D721Med (cell line): ENCODE results near the gene MCF2.

ENCODE experiments used
- DNase-seq: peaks from one replicate; pipeline ENCODE4 v3.0.0; 2011; ENCODE audit warnings: low spot score; ENCODE audit not compliant: insufficient read length
- FAIRE-seq: peaks from 2 replicates; lab custom pipeline; 2011; peaks lifted over from hg19 to GRCh38; lab: Jason Lieb, UNC
- TF ChIP-seq, protein P1 (sequence below): IDR thresholded peaks from 2 replicates; pipeline ENCODE4 v1.5.1; 2012; ENCODE audit warnings: mild to moderate bottlenecking, control low read depth; ENCODE audit not compliant: insufficient read depth; ENCODE audit errors: missing control alignments

Gene MCF2, protein sequence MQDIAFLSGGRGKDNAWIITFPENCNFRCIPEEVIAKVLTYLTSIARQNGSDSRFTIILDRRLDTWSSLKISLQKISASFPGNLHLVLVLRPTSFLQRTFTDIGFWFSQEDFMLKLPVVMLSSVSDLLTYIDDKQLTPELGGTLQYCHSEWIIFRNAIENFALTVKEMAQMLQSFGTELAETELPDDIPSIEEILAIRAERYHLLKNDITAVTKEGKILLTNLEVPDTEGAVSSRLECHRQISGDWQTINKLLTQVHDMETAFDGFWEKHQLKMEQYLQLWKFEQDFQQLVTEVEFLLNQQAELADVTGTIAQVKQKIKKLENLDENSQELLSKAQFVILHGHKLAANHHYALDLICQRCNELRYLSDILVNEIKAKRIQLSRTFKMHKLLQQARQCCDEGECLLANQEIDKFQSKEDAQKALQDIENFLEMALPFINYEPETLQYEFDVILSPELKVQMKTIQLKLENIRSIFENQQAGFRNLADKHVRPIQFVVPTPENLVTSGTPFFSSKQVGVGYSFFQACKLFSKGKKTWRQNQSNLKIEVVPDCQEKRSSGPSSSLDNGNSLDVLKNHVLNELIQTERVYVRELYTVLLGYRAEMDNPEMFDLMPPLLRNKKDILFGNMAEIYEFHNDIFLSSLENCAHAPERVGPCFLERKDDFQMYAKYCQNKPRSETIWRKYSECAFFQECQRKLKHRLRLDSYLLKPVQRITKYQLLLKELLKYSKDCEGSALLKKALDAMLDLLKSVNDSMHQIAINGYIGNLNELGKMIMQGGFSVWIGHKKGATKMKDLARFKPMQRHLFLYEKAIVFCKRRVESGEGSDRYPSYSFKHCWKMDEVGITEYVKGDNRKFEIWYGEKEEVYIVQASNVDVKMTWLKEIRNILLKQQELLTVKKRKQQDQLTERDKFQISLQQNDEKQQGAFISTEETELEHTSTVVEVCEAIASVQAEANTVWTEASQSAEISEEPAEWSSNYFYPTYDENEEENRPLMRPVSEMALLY

DNA sequence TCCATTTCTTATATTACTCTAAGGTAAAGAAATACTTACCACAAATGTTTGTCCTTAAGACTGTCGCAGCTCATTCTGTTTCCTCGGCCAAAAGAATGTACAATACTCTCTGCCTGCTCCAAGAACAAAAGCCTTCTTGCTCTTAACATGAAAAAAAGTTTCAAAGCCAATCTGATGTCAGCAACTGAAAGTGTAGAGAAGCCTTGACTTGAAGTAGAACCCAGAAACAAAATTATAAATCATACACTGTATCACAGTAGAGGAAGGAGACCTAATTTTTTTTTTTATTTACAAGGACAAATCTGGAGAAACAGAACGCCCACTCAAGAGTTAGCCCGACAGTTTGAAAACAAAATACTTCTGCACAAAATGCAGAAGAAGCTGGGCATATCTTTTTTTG lies at the start of gene MCF2:
Gene MCF2, minus strand, starts transcription at position 101 of the 400 bp plus-strand sequence. CDS start 56,423 bp downstream, outside the sequence.
- FAIRE-seq (no peak), DNase-seq (no peak)
- TF ChIP-seq, protein P1, sequence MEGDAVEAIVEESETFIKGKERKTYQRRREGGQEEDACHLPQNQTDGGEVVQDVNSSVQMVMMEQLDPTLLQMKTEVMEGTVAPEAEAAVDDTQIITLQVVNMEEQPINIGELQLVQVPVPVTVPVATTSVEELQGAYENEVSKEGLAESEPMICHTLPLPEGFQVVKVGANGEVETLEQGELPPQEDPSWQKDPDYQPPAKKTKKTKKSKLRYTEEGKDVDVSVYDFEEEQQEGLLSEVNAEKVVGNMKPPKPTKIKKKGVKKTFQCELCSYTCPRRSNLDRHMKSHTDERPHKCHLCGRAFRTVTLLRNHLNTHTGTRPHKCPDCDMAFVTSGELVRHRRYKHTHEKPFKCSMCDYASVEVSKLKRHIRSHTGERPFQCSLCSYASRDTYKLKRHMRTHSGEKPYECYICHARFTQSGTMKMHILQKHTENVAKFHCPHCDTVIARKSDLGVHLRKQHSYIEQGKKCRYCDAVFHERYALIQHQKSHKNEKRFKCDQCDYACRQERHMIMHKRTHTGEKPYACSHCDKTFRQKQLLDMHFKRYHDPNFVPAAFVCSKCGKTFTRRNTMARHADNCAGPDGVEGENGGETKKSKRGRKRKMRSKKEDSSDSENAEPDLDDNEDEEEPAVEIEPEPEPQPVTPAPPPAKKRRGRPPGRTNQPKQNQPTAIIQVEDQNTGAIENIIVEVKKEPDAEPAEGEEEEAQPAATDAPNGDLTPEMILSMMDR, result no peak

GRCh38 chrX:139751053-139751452 lies 43.1 kb upstream of the MCF2 start:
- FAIRE-seq (no peak), DNase-seq (no peak)
- TF ChIP-seq, protein P1, result no peak

DNA sequence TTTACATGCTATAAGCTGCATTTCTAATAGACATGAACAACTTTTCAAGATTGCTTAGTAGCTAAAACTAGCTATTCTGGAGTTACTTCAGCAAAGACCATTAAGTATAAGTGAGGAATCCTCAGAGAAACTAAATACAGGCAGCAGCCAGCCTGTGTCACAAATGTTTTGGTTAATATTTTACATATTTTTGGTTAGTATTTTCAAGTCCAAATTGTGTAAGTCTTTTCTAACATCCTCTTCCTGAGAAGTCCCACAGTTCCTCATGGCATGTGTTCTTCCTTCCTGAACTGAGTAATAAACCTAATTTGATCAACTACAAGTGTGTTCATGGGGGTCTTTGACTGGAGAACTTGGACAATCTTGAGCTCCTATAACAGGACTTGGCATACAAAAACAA lies 42.4 kb upstream of the MCF2 start:
- FAIRE-seq, result no peak
- DNase-seq, result no peak
- TF ChIP-seq, protein P1, result no peak

- FAIRE-seq (no peak), DNase-seq (no peak)
- TF ChIP-seq, protein P1, result no peak
Measured at GRCh38 chrX:139739138-139739537, 31.2 kb upstream of the MCF2 start.

DNA sequence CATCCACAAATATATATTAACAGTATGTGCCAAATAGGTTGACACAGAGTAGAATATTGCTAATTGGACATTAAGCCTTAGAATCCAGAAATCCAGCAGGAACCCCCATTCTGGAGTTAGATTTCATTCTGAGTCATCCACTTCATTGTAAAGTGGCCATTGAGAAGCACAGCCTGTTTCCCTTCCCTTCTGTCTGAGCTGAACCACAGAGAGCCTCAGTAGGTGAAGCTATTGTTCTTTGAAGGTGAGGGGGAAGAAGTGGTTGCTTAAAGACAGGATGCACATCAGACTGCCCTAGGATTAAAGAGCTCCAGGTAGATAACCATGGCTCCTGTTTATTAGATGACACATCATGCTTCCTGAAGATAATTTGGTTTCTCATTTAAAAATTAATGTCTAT lies 30.6 kb upstream of the MCF2 start:
- FAIRE-seq, result no peak
- TF ChIP-seq, protein P1, result no peak
- no peak for DNase-seq

GRCh38 chrX:139736151-139736550 lies 28.2 kb upstream of the MCF2 start:
- no peak for FAIRE-seq
- TF ChIP-seq, protein P1, result no peak
- no peak for DNase-seq
